Measurements from ENCODE around the gene KRT84. TPM values are rescaled to one million over a fixed set of nuclear protein-coding genes. Genes with fewer than 3 reads are reported as not detected.
A peak's percentile ranks its signal among the peaks of the same experiment; 100 is the strongest.

Gene KRT84
- total RNA-seq, 1 donor = not detected

GRCh38 chr12:52401926-52402325, 16.5 kb upstream of the KRT84 start:
- H3K4me3 ChIP-seq (ENCODE audit: insufficient read depth, low read length) = no peak overlapping the region
- TF ChIP-seq CTCF (IDR thresholded peaks at IDR 0.05; ENCODE audit: extremely low read depth, low read depth, low read length) = no peak
- H2AFZ ChIP-seq (ENCODE audit: low read length) = no peak overlapping the region
- peak; percentile 35 for DNase-seq (ENCODE audit: insufficient read length, low spot score, missing footprints)
- H3K9me3 ChIP-seq (ENCODE audit: low read depth, low read length) = no peaks in the 10 kb centered on the region
- no peaks in the 10 kb centered on the region for H4K20me1 ChIP-seq (ENCODE audit: insufficient read depth, low read length)
- H3K27me3 ChIP-seq (ENCODE audit: insufficient read depth, low read length) = peaks cover 28% of the 10 kb centered on the region
- no peak overlapping the region for H3K4me2 ChIP-seq (ENCODE audit: insufficient read depth, low read length)
- no peak overlapping the region for H3K27ac ChIP-seq (ENCODE audit: low read depth, low read length)
- H3K36me3 ChIP-seq (ENCODE audit: insufficient read depth, low read length) = no peaks in the 10 kb centered on the region
- peaks cover 4% of the 10 kb centered on the region for H3K4me1 ChIP-seq (ENCODE audit: insufficient read depth, low read length)
- no peaks in the 10 kb centered on the region for H3K79me2 ChIP-seq (ENCODE audit: insufficient read depth, low read length)

DNA sequence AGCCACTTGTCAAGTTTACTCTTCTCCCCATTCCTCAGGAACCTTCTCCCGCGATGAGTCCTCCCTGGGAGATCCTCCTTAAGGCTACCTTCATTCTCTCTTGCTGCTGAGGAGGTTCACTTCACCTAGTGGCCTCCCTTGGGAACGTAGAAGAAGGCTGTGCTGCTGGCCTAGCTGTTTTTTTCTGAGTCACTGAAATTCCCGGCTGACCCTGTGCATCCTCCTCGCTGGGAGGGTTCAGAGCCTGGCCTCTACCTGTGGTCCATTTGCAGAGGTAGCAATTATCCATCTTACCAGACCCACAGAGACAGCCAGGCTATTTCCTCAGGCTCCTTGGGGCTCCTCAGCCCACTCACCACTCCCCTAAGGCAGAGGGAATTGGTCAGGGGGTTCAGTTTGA, 16.1 kb upstream of the KRT84 start:
- peak; percentile 77 for DNase-seq (ENCODE audit: insufficient read length, low spot score, missing footprints)
- no peaks in the 10 kb centered on the region for H4K20me1 ChIP-seq (ENCODE audit: insufficient read depth, low read length)
- H3K4me2 ChIP-seq (ENCODE audit: insufficient read depth, low read length) = no peak overlapping the region
- no peak for TF ChIP-seq CTCF (IDR thresholded peaks at IDR 0.05; ENCODE audit: extremely low read depth, low read depth, low read length)
- no peaks in the 10 kb centered on the region for H3K79me2 ChIP-seq (ENCODE audit: insufficient read depth, low read length)
- no peak overlapping the region for H2AFZ ChIP-seq (ENCODE audit: low read length)
- H3K27ac ChIP-seq (ENCODE audit: low read depth, low read length) = no peak overlapping the region
- H3K4me1 ChIP-seq (ENCODE audit: insufficient read depth, low read length) = peaks cover 4% of the 10 kb centered on the region
- no peak overlapping the region for H3K4me3 ChIP-seq (ENCODE audit: insufficient read depth, low read length)
- H3K27me3 ChIP-seq (ENCODE audit: insufficient read depth, low read length) = peaks cover 32% of the 10 kb centered on the region
- no peaks in the 10 kb centered on the region for H3K36me3 ChIP-seq (ENCODE audit: insufficient read depth, low read length)
- no peaks in the 10 kb centered on the region for H3K9me3 ChIP-seq (ENCODE audit: low read depth, low read length)

DNA sequence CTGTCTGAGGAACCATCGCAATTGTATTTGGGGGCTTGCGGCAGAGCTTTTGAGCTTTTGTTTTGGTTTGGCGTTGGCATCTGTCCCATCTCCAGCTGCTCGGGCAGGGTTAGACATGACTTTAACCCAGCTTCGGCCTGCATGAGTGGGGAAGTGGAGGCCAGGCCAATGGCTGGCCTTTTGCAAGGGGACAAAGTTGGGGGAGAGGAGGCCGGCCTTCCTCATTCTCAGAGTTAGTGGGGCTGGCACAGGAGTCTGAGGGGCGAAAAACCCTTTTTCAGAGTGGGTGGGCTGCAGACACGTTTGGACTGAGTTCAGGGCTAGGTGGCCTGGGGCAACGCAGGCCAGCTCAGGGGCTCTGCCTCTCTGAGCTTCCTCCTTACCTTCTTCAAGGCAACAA, 15.5 kb upstream of the KRT84 start:
- Histone ChIP-seq H4K20me1 (ENCODE audit: insufficient read depth, low read length) (no peaks in the 10 kb centered on the region), H2AFZ (ENCODE audit: low read length) (no peak overlapping the region), H3K4me1 (ENCODE audit: insufficient read depth, low read length) (peaks cover 4% of the 10 kb centered on the region), H3K4me2 (ENCODE audit: insufficient read depth, low read length) (no peak overlapping the region), H3K9me3 (ENCODE audit: low read depth, low read length) (no peaks in the 10 kb centered on the region), H3K79me2 (ENCODE audit: insufficient read depth, low read length) (no peaks in the 10 kb centered on the region), H3K4me3 (ENCODE audit: insufficient read depth, low read length) (no peak overlapping the region), H3K27me3 (ENCODE audit: insufficient read depth, low read length) (peaks cover 37% of the 10 kb centered on the region), H3K27ac (ENCODE audit: low read depth, low read length) (no peak overlapping the region), H3K36me3 (ENCODE audit: insufficient read depth, low read length) (no peaks in the 10 kb centered on the region)
- no peak for TF ChIP-seq CTCF (IDR thresholded peaks at IDR 0.05; ENCODE audit: extremely low read depth, low read depth, low read length)
- DNase-seq (ENCODE audit: insufficient read length, low spot score, missing footprints) = peak; percentile 48

- Histone ChIP-seq H3K4me1 (ENCODE audit: insufficient read depth, low read length) (peaks cover 4% of the 10 kb centered on the region), H2AFZ (ENCODE audit: low read length) (no peak overlapping the region), H3K9me3 (ENCODE audit: low read depth, low read length) (no peaks in the 10 kb centered on the region), H3K79me2 (ENCODE audit: insufficient read depth, low read length) (no peaks in the 10 kb centered on the region), H3K4me2 (ENCODE audit: insufficient read depth, low read length) (no peak overlapping the region), H4K20me1 (ENCODE audit: insufficient read depth, low read length) (no peaks in the 10 kb centered on the region), H3K36me3 (ENCODE audit: insufficient read depth, low read length) (no peaks in the 10 kb centered on the region), H3K27me3 (ENCODE audit: insufficient read depth, low read length) (peaks cover 43% of the 10 kb centered on the region), H3K4me3 (ENCODE audit: insufficient read depth, low read length) (no peak overlapping the region), H3K27ac (ENCODE audit: low read depth, low read length) (no peak overlapping the region)
- no peak for DNase-seq (ENCODE audit: insufficient read length, low spot score, missing footprints)
- no peak for TF ChIP-seq CTCF (IDR thresholded peaks at IDR 0.05; ENCODE audit: extremely low read depth, low read depth, low read length)
Observed at GRCh38 chr12:52399756-52400155, 14.3 kb upstream of the KRT84 start.
